SK-N-MC (cell line): ENCODE data around the gene SEPTIN12.

ENCODE experiments used
- EZH2 ChIP-seq: fragments of 200-600 bp; sonication (generic); IDR thresholded peaks from one replicate; pipeline ENCODE4 v1.6.1; 2017; ENCODE audit warnings: antibody characterized with exemption
- FOXP2 ChIP-seq: optimal IDR thresholded peaks from 2 replicates; pipeline ENCODE3; 2011; ENCODE audit warnings: mild to moderate bottlenecking, moderate library complexity; ENCODE audit not compliant: insufficient read depth; ENCODE audit errors: extremely low read length, control extremely low read depth
- POLR2AphosphoS5 ChIP-seq: IDR thresholded peaks from 2 replicates; pipeline ENCODE4 v1.6.1; 2012; ENCODE audit warnings: mild to moderate bottlenecking, low read depth, low read length, borderline replicate concordance

GRCh38 chr16:4736546-4736945 is 51.6 kb downstream of the SEPTIN12 start:
- no peak for TF ChIP-seq EZH2
- no peak for TF ChIP-seq POLR2AphosphoS5
- no peak for TF ChIP-seq FOXP2
